ENCODE data around the gene RAN.
"Not testable (repeated sequence)": the region's sequence is repeated elsewhere in the genome, so short reads cannot be mapped to it uniquely, and the experiment has no call there.

Gene RAN

DNA sequence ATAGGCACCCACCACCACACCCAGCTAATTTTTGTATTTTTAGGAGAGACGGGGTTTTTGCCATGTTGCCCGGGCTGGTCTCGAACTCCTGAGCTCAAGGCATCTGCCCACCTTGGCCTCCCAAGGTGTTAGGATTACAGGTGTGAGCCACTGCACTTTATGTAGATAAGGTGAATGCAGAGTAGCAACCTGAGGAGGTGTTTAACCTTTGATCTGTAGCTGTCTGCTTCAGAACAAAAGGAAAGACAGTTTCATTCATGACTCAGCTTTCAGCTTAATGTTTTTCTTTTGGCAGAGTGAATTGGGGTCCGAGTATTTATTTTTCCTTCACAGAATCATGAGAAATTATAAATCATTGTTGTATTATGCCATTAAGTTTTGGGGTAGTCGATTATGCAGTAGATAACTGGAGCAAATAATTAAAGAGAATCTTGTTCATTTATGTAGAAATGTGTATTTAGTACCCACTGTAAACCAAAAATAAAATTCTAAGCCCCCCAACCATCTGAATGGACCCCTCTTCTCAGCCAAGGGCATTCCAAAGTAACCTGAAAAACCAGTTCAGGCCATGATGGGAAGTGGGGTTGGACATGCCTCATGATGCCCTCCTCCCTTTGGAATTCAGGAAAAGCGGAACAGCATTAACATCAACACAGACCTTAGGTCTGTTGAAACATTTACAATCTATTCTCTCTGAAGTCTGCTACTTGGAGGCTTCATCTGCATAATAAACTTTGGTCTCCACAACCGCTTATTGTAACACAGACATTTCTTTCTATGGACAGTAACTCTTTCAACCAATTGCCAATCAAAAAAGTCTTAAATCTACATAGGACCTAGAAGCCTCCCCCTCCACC lies 22.1 kb upstream of the RAN start:
- DNase-seq, result no peak

DNA sequence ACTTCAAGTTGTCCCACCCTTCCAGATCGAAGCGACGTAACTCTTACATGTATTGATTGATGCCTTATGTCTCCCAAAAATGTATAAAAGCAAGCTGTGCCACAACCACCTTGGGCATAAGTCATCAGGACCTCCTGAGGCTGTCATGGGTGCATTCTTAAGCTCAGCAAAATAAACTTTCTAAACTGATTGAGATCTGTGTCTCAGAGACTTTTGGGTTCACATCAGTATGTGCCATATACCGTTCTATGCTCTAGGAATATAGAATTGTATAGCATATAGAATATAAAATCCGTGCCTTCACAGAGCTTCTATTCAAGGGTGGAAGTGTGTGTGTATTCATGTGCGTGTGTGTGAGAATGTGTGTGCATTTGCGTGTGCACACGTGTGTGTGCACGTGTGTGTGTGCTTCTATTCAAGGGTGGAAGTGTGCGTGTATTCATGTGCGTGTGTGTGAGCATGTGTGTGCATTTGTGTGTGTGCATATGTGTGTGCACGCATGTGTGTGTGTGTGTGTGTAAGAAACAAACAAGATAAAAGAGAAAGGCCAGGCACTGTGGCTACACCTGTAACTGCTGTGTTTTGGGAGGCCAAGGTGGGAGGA lies 21.3 kb upstream of the RAN start:
- no peak for DNase-seq

DNA sequence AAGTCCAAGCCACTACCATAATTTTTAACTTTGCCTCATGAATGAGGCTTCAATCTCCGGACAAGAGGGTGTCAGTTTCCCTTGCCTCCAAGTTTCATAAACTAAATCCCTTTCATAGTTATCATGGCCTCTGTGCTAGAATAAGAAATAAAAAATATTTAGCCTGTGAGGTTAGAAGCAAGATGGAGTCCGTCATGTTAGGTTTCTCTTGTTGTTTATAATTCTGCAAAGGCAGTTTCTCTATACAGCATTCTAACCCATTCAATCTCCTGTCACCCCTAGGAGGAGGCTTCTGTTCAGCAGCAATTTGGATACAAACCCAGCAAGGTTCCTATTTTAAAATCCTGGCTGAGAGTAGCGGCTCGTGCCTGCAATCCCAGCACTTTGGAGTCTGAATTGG lies 15.8 kb upstream of the RAN start:
- no peak for DNase-seq

DNA sequence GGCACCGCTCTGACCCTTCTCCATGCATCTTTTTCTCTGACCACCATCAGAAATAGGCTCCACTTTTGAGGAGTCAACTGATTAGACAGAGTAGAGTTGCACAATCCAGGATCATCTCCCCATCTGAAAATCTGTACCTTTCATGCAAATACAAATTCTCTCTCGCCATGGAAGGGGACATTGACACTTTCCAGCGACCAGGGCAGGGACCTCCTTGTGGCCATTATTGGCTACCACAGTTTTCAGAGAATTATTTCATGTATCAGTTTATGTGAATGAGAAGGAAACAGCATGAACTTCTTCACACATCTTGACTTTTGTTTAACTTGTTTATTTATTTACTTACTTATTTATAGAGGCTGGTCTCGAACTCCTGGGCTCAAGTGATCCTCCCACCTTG lies 13.8 kb upstream of the RAN start:
- no peak for DNase-seq

DNA sequence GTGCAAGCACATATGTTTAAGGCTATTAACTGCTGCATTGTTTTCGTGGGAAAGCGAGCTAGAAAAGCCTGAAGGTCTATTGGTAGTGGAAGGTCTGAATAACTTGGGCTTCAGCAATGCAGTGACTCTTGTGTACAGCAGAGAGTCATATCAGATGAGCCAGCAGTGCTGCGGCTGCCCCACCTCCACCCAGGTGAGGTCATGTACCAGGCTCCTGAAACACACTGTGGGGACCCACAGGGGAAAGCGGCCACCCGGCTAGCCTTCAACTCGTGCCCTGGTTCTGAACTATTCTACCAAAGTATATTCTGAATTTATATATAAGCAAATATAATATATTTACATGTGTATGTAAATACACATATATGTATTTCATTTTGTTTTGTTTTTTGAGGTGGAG lies 12.7 kb upstream of the RAN start:
- no peak for DNase-seq

DNA sequence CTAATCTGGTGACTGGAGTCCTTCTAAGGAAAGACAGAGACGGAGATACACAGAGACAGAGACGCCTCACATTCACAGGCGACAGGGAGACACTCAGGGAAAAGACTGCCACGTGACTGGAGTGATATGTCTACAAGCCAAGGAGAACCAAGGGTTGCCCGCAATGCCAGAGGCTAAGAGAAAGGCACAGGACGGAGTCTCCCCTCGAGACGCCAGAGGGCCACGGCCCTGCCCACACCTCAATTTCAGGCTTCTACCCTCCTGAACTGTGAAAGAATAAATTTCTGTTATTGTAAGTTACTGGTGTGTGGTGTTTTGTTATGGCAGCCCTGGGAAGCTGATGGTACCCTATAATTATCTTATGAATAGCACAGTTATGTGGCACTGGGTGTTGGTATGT lies 11.6 kb upstream of the RAN start:
- DNase-seq, result no peak

DNA sequence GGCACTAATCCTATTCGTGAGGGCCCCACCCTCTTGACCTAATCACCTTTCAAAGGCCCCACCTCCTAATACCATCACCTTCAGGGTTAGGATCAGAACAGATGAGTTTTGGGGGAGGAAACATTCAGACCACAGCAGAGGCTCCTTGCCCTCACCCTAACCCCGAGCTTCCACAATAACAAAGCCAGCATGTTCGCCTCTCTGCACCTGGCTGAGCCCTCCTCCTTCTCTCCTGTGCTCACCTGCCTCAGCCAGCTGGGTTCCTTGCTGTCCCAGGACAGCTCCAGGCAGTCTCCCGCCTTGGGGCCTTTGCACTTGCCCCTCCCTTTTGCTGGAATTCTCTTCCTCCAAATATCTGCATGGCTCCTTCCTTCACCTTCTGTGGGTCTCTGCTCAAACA lies 9.7 kb upstream of the RAN start:
- no peak for DNase-seq

DNA sequence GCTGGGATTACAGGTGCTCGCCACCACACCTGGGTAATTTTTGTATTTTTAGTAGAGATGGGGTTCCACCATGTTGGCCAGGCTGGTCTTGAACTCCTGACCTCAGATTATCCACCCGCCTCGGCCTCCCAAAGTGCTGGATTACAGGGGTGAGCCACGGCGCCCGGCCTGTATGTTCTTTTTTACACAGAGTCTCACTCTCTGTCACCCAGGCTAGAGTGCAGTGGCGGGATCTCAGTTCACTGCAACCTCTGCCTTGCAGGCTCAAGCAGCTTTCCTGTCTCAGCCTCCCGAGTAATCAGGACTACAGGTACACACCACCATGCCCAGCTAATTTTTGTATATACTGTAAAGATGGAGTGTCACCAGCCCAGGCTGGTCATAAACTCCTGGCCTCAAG lies 9.1 kb upstream of the RAN start:
- not testable (repeated sequence) for DNase-seq

DNA sequence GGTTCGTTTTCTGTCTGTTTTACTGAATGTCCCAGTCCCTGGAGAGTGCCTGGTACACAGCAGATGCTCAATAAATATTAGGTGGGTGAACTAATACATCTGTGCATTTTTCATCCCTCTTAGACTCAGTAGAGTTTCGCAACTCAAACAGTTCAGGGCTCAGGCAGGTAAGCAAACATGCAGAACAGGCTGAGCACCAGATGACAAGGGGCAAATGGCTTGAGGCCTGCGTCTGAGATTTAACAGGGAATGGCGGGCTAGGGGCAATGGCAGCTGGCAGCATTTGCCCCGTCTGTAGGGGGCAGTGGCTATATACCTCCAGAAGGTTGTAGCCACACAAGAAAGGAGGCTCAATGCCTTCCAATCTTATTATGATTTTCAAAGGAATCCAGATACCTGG lies 8.6 kb upstream of the RAN start:
- no peak for DNase-seq

DNA sequence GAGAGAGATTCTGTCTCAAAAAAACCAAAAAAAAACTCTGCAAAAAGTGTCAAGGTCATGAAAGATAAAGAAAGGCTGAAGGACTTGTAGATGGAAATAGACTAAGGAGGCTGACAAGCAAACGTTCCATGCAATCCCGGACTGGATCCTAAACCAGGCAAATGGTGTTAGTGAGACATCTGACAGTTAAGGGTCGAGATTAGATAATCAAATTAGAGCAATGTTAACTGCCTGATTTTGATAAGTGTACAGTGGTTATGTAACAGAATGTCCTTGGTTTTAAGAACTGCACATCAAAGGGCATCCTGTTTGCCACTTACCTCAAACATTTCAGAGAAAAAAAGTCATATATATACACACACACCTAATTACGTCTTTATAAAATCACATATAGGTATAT lies 3.5 kb upstream of the RAN start:
- no peak for DNase-seq

DNA sequence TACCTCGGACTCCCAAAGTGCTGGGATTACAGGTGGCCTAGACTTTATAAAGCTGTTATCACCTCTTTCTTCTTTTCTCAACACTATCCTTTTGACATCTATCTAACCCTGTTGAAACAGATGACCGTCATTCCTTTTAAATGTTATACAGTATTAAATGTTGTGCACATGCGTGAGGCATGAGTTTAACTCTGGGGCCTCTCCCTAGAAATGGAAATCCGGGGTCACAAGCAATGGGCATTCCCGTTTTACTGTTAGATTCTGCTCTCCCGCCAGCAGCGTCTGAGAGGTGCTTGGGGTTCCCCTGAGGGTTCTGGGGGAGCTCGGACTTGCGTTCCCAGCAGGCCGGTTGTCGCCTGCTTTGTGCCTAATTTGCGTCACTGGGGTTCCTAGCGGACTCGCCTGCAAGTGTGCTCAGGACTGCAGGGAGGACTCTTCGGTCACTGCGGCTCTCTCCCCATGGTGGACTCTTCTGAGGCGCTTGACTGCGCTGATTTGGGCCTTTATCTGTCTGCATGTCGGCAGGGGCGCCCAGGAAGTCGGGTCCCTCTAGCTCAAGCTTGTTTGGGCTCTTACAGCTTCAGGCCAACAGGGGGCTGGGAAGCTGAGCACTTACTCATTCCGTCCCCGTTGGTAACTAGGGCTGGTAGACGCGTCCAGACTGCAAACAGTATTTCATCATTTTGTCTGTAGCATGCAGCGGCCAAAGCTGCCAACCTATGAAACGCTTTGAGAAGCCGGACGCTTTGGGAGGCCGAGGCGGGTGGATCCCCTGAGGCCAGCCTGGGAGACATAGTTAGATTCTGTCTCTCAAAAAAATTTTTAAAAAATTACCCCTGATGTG lies 1.2 kb upstream of the RAN start:
- peak; percentile 63 to 68 for DNase-seq

DNA sequence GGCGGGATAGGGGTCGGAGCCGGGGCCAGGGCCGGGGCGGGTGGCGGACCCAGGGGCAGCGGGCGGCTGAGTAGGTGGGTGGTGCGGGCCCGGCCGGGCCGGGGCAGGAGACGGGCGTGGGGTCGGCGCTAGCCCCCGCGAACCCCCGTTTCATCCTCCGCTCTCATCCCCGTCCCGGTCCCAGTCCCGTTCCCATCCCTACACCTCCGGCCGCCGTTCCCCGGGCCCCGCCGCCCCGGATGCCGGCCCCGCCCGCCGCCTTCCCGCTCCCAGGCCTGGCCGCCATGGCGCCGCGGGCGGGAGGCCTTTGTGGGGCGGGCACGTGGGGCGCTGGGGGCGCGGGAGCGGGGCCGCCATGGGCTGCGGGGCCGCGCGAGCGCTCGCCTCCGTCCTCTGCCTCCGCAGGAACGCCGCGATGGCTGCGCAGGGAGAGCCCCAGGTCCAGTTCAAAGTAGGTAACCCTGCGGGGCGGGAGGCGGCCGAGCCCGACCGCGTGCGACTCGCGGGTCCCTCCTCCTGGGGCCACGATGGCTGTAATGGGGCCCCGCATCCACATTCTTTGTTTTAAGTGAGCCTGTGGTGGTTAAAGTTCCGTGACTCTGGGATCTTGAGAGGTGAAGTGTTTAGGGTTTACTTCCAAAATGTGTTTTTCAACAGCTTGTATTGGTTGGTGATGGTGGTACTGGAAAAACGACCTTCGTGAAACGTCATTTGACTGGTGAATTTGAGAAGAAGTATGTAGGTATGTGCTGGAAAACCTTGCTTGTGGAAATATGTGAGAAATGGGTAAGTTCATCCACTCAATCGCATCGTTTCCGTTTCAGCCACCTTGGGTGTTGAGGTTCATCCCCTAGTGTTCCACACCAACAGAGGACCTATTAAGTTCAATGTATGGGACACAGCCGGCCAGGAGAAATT lies 572 bp downstream of the RAN start:
- peak; percentile 41 to 57 for DNase-seq

DNA sequence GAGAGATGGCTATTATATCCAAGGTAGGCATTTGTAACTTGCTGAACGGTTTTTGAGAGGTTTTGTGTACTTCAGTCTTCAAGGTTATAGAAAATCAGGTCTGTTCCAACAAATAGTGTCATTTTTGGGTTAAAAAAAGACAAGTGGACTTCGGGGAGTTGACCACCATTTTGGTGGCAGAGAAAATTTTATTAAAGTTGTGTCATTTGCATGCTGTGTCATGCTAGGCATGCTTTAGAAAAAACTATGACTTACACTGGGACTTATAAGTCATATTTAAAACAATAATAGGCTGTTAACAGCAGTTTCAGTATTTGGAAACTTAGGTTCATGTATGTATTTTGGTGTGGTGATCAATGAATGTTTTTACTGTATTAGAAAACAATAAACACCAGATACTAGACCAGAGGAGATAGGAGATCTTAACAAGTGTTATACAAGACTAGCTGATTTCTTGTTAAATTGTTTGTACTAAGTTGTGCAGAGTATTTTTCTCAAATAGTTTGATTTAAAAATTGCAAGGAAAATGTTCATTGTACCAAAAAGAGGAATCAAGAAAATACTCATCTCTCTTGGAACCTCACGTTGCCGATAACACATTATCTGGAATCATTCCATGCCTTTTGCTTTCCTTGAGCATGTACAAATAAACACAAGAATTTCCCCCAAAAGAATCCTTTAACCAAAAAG lies 1.4 kb downstream of the RAN start:
- DNase-seq, result no peak

DNA sequence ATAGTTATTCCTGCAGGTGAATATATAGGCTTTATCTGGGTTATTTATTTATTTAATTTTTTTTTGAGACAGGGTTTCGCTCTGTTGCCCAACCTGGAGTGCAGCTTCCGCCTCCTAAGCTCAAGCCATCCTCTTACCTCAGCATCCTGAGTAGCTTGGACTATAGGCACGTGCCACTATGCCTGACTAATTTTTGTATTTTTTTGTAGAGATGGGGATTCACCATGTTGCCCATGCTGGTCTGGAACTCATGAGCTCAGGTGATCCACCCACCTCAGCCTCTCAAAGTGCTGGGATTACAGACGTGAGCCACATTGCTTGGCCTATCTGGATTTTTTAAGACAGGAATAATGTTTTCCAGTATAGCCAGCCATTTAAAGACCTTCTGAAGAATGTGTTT lies 2.0 kb downstream of the RAN start:
- no peak for DNase-seq

DNA sequence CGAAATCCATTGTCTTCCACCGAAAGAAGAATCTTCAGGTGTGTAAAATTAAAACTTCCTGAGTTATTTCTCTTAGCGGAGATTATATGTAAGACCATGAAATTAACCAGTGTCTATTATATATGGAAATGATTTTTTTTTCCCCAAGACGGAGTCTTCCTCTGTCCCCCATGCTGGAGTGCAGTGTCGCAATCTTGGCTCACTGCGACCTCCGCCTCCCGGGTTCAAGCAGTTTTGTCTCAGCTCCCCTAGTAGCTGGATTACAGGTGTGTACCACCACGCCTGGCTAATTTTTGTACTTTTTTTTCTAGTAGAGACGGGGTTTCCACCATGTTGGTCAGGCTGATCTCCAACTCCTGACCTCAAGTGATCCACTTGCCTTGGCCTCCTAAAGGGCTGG lies 2.8 kb downstream of the RAN start:
- no peak for DNase-seq

DNA sequence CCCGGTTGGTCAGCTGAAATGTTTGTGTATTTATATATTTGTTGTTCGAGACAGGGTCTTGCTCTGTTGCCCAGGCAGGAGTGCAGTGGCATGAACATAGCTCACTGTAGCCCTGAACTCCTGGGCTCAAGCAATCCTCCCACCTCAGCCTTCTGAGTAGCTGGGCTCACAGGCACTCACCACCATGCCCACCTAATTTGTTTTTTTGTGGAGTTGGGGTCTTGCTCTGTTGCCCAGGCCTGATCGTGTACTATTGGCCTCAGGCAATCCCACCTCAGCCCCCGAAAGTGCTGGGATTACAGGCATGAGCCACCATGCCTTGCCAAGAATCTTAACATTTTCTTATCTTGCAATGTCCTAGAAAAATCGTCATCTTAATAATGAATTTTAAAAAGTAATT lies 3.3 kb downstream of the RAN start:
- DNase-seq, result no peak

DNA sequence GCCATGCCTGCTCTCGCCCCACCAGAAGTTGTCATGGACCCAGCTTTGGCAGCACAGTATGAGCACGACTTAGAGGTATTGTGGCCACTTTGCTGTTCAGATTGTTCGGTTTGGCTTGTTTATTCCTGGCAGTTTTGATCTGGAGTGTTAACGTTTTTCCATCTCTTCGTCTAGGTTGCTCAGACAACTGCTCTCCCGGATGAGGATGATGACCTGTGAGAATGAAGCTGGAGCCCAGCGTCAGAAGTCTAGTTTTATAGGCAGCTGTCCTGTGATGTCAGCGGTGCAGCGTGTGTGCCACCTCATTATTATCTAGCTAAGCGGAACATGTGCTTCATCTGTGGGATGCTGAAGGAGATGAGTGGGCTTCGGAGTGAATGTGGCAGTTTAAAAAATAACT lies 3.8 kb downstream of the RAN start:
- DNase-seq, result not testable (repeated sequence)

DNA sequence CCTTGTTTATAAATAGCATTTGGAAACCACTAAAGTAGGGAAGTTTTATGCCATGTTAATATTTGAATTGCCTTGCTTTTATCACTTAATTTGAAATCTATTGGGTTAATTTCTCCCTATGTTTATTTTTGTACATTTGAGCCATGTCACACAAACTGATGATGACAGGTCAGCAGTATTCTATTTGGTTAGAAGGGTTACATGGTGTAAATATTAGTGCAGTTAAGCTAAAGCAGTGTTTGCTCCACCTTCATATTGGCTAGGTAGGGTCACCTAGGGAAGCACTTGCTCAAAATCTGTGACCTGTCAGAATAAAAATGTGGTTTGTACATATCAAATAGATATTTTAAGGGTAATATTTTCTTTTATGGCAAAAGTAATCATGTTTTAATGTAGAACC lies 4.4 kb downstream of the RAN start:
- DNase-seq, result no peak

DNA sequence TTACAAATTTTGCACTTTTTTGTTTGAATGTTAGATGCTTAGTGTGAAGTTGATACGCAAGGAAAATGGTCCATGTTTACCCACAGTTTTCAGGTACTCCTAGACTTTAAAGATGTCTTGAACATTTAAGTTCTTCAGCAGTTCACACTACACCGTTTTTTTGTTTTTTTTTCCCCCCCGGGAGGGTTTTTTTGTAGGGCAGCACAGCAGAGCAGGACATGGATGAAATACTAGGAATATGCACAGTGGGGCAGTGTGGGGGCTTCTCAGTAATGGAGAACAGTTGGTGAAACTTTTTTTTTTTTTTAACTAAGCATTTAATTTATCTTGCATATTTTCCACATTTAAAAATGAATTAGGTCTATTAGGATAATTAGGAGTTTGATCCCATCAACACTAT lies 4.9 kb downstream of the RAN start:
- no peak for DNase-seq

DNA sequence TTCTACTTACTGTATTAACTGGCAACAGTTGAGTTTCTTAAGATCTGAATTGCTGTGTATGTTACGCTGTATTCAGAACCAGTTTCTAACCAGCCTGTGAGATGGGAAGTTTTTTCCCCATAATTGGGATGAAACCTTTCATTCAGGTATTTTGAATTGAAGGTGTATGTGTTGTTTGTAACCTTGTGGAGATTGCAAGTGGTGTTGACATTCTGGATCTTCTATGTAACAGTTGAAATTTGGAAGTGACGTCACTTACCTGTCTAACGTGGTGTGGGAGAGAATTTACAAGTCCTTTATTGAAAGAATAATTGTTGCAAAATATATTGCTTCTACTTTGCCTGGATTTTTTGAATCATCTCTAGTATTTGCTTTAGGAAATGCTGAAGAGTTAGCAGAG lies 5.5 kb downstream of the RAN start:
- DNase-seq, result no peak

DNA sequence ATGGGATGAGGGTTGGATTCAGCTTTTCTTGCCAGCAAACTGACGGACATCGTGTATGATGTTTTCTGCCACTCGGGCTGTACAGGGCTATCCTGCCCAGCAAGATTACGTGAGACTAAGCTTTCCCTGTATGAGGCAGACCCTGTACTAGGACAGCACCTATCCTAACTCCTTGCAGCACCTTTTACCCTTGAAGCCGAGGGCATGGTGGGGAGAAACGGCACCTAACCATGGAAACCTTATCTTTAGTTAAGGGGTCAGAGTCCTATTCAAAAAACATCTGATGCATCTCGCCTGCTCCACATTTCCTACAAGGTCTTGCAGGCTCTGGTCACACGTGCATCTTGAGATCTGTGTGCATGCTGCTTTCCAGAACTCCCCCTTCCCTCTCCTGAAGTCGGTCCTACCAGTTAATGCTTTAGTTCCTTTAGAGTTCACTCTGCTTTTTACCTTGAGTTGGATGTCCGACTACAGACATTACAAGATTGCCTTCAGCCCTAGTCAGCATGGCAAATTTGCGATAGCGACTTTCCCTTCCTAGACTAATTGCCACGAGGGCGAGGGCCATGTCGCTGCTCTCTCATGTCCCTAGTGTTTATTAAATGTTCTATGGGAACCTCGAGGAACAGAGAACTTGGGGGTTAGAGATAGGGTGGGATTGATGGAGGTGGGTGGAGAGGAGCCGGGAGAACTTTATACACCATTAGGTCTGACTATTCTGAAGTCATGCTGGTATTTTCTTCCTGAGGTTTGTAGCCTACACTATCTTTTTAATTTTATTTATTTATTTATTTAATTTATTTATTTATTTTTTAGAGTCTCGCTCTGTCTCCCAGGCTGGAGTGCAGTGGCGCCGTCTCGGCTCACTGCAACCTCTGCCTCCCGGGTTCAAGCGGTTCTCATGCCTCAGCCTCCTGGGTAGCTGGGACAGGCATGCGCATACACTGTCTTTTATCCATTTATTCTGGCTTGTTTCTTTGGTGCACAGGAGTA lies 6.6 kb downstream of the RAN start:
- no peak for DNase-seq
